K562 (cell line): ENCODE results near the gene ASB10. TPM values are rescaled to one million over a fixed set of nuclear protein-coding genes. Genes with fewer than 3 reads are reported as not detected.
A peak's percentile ranks its signal among the peaks of the same experiment; 100 is the strongest.

Experiments used
- CEBPB ChIP-seq: fragments of 450-650 bp; IDR thresholded peaks from 2 replicates; pipeline ENCODE4 v1.6.1; 2016; ENCODE audit warnings: missing genetic modification characterization, missing compliant biosample characterization
- CHD7 ChIP-seq: fragments of 200-600 bp; sonication (generic); IDR thresholded peaks from one replicate; pipeline ENCODE4 v1.6.1; 2012; ENCODE audit warnings: mild to moderate bottlenecking, low read depth, low read length, inconsistent platforms
- CUX1 ChIP-seq: fragments of 200-800 bp; sonication (Bioruptor generic); IDR thresholded peaks from 2 replicates; pipeline ENCODE4 v1.6.1; 2016; ENCODE audit warnings: missing genetic modification characterization, missing compliant biosample characterization
- JUN ChIP-seq, 2 experiments: sonication (generic) in 1 of 2; formaldehyde crosslinking in 1 of 2; IDR thresholded peaks; 2 replicates each; pipeline versions ENCODE4 v1.6.1 to v1.8.0; 2012 to 2022; ENCODE audit warnings: borderline replicate concordance in 2 of 2, mild to moderate bottlenecking in 2 of 2, improper control_type of control experiment in 1 of 2, low read depth in 1 of 2, low read length in 1 of 2, missing genetic modification reagents in 1 of 2
- MTF1 ChIP-seq: fragments of 250-450 bp; sonication (Bioruptor Pico); IDR thresholded peaks from 2 replicates; pipeline ENCODE4 v1.9.0; 2021; ENCODE audit warnings: moderate library complexity, mild to moderate bottlenecking, inconsistent platforms, borderline replicate concordance
- SAFB ChIP-seq: fragments of 200-400 bp; formaldehyde crosslinking; IDR thresholded peaks from 2 replicates; pipeline ENCODE4 v1.6.1; 2017; ENCODE audit warnings: low read depth, low read length, borderline replicate concordance
- SLC30A9 ChIP-seq: fragments of 250-450 bp; sonication (Bioruptor Pico); IDR thresholded peaks from 2 replicates; pipeline ENCODE4 v1.8.0; 2022; ENCODE audit warnings: mild to moderate bottlenecking, moderate library complexity
- SMAD3 ChIP-seq: fragments of 450-650 bp; formaldehyde crosslinking; conservative IDR thresholded peaks from 2 replicates; pipeline ENCODE4 v1.4.0; 2020; ENCODE audit warnings: mild to moderate bottlenecking
- U2AF1 ChIP-seq: fragments of 200-400 bp; formaldehyde crosslinking; optimal IDR thresholded peaks from 2 replicates; pipeline ENCODE3; 2017; ENCODE audit warnings: mild to moderate bottlenecking, low read depth, low read length, moderate library complexity
- ZFPM2 ChIP-seq: fragments of 250-450 bp; sonication (Bioruptor Pico); IDR thresholded peaks from 2 replicates; pipeline ENCODE4 v1.5.1; 2022; ENCODE audit warnings: mild to moderate bottlenecking
- ZNF232 ChIP-seq: sonication (generic); formaldehyde crosslinking; IDR thresholded peaks from 2 replicates; pipeline ENCODE4 v1.8.0; 2022; ENCODE audit warnings: mild to moderate bottlenecking, missing genetic modification reagents
- polyA plus RNA-seq, 8 experiments: library from polyadenylated mRNA; depleted of rRNA in 4 of 8; stranded (reverse) in 5 of 8; unstranded in 3 of 8; fragments of >200 nt; fragmentation: Nextera tagmentation in 2 of 8; fragmentation: Illumina TruSeq in 1 of 8; extraction: Ambion mirVana in 2 of 8; extraction: Trizol in 1 of 8; gene quantifications; 2 replicates each; pipeline versions ENCODE4 v1.2.1 to v1.2.3, GENCODE V29; 2011 to 2014; ENCODE audit warnings: inconsistent platforms in 1 of 8, missing spikeins in 1 of 8
- total RNA-seq, 7 experiments: library from RNA; depleted of rRNA in 6 of 7; stranded (reverse); fragments of >200 nt in 6 of 7; fragmentation: Illumina TruSeq in 2 of 7; extraction: Trizol in 2 of 7; gene quantifications; 2 replicates each; pipeline versions ENCODE4 v1.2.1 to v1.2.3, GENCODE V29; 2011 to 2021; ENCODE audit warnings: low replicate concordance in 1 of 7

ASB10 gene
- total and polyA plus RNA-seq, 9 of the 15 experiments (the other 6 are each of a cell fraction or from before 2014, with no cell fraction given), result not detected

- no peak for TF ChIP-seq CHD7
- 0 out of 2 replicates have a peak, but pooled peaks have one; percentile 77 for TF ChIP-seq ZNF232
- TF ChIP-seq ZFPM2 (CRISPR knock-in tag), result no peak
- TF ChIP-seq JUN (IDR thresholded peaks at IDR 0.05; ENCODE audit: borderline replicate concordance, low read depth, low read length), result no peak
- no peak for TF ChIP-seq JUN (CRISPR knock-in tag; IDR thresholded peaks at IDR 0.05; ENCODE audit: borderline replicate concordance)
- TF ChIP-seq SLC30A9, result no peak
- TF ChIP-seq U2AF1, result peak; percentile 31
- no peak for TF ChIP-seq CEBPB (tag)
- TF ChIP-seq MTF1, result no peak
- no peak for TF ChIP-seq CUX1 (CRISPR knock-in tag)
- no peak for TF ChIP-seq SMAD3 (CRISPR knock-in tag)
- no peak; the same call in 1 of the 2 replicates for TF ChIP-seq SAFB
Measured at GRCh38 chr7:151204383-151205032, 17.5 kb upstream of the ASB10 start (continued).
